Medulla oblongata (tissue), 1 donor: ENCODE data around the gene DNAH14.
"Not testable (repeated sequence)": the region's sequence is repeated elsewhere in the genome, so short reads cannot be mapped to it uniquely, and the experiment has no call there.

Source experiments
- DNase-seq: peaks from one replicate; pipeline ENCODE4 v3.0.0-alpha.2; 2015; ENCODE audit errors: extremely low spot score

The DNAH14 gene

DNA sequence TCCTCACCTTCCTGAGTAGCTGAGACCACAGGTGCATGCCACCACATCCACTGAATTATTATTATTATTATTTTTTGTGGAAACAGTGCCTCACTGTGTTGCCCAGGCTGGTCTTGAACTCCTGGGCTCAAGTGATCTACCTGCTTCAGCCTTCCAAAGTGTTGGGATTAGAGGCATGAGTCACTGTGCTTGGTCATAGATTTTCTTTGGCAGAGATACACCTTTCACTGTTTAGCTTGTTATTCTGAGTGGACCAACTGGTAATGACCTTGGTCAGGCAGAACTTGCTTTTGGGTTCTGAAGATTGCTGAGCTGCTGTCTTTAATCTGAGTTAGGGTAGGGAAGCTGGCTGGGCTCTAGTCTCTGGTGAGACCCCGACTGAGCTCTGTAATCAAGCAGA is 66.8 kb downstream of the DNAH14 start:
- no peak for DNase-seq

DNA sequence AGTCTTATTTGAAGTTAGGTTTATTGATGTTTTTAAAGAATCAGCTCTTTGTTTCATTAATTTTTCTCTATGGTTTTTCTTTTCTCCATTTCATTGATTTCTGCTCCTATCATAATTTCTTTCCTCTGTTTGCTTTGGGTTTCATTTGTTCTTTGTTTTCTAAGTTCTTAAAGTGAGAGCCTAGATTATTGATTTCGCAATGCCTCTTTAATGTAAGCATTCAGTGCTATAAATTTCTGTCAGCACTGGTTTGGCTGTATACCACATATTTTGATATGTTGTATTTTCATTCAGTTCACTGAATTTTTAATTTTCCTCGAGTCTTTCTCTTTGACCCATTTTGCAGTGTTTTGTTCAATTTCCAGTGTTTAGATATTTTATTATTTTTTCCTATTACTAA is 68.7 kb downstream of the DNAH14 start:
- DNase-seq: no peak

DNA sequence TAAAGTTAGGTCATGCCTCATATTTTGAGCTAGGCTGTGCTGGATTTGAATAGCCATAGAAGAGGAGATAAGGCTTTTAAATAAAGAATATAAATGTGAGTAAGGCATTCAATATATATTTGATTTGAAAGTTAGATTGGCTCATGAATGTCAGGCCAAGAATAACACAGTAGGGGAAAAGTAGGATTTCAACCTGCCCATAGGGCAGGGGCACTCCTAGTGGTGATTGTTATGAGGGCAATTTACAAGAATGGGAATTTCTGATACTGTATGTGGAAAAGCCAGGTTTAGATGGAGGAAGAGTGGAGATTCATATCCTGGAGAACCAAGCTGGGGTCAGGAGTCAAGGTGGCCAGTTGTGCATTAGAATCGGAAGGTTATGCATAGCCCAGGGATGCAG is 74.9 kb downstream of the DNAH14 start:
- no peak for DNase-seq

DNA sequence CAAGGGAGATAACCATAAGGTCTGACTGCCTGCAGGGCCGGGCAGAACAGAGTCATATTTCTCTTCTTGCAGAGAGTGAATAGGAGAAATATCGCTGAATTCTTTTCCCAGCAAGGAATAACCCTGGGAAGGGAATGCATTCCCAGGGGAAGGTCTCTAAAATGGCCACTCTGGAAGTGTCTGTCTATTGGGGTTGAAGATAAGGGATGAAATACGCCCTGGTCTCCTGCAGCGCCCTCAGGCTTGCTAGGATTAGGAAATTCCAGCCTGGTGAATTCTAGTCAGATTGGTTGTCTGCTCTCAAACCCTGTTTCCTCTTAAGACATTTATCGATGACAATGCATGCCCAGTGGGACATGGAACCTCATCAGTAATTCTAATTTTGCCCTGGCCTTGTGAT is 76.9 kb downstream of the DNAH14 start:
- not testable (repeated sequence) for DNase-seq

DNA sequence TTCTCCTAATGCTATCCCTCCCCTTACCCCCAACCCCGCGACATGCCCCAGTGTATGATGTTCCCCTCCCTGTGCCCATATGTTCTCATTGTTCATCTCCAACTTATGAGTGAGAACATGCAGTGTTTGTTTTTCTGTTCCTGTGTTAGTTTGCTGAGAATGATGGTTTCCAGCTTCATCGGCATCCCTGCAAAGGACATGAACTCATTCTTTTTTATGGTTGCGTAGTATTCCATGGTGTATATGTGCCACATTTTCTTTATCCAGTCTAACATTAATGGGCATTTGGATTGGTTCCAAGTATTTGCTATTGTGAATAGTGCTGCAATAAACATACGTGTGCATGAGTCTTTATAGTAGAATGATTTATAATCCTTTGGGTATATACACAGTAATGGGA is 78.6 kb downstream of the DNAH14 start:
- not testable (repeated sequence) for DNase-seq

DNA sequence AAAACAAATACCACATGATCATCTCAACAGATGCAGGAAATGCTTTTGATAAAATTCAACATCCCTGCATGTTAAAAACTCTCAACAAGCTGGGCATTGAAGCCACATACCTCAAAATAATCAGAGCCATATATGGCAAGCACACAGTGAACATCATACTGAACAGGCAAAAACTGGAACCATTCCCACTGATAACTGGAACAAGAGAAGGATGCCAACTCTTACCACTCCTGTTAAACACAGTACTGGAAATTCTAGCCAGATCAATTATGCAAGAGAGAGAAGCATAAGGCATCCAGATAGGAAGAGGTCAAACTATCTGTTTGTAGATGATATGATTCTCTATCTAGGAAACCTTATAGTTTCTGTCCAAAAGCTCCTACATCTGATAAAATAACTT is 91.6 kb downstream of the DNAH14 start:
- no peak for DNase-seq

DNA sequence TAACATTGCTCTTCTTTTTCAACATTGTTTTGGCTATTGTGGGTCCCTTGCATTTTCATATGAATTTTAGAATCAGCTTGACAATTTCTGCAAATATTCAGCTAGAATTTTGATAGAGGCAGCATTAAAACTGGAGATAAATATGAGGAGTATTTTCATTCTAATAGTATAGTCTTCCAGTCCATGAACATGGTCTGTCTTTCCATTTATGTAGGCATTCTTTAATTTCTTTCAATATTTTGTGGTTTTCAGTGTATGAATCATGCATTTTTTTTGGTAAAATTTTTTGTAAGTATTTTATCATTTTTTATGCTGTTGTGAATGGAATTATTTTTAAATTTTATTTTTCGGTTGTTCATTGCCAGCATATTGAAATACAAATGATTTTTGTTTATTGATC is 97.2 kb downstream of the DNAH14 start:
- DNase-seq: no peak

DNA sequence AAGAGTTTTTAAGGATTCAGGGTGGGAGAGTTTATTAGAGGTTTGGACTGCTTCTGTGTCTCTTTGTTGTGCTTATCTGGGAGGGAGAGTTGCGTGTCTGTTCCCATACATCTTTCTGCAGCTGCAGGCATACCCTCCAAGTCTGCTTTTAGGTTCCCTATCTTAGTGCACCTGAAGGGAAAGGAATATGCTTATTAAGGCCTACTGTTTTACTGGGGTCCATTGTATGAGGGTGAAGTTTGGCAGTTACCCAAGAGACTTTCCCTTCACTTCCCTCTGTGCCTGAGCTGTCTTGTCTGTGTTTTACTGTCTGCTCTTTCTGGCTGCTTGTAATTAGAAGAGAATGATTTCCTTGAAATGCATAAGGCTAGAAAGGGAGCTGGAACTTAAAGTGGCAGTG is 107.0 kb downstream of the DNAH14 start:
- DNase-seq: not testable (repeated sequence)

DNA sequence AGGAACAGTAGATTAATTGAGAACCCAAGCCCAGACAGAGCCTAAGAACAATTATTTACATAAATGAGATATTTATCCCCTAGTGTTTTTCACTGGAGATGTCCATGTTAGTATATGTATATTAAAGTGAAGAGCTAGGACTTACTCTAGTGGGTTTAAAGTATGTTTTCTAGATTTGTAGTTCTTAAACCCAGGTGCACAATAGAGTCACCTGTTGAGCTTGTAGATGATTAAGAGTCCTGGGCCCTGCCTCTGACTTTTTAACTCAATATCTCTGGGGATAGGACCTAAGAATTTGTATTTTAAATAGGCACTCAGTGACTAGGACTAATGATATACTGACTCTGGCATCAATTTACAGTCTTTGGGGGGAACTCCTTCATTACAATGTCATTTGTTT is 112.8 kb downstream of the DNAH14 start:
- DNase-seq: no peak

DNA sequence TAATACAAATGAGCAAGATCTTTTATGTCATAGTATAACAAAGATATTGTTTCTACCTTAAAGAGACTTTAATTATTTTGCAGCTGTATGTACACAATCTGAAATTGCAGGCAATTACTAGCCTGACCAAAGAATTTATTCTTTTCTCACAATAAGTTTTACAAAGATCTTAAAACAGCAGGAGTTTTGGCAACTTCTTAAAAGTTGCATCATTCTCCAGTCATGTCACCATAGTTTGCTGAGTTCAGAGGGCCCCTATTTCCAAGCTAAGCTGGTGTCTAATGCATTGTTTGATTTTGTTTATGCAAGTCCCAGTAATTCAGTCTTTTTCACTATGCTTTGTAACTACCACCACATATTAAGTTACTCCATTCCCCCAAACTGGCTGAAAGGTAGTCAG is 114.8 kb downstream of the DNAH14 start:
- no peak for DNase-seq

DNA sequence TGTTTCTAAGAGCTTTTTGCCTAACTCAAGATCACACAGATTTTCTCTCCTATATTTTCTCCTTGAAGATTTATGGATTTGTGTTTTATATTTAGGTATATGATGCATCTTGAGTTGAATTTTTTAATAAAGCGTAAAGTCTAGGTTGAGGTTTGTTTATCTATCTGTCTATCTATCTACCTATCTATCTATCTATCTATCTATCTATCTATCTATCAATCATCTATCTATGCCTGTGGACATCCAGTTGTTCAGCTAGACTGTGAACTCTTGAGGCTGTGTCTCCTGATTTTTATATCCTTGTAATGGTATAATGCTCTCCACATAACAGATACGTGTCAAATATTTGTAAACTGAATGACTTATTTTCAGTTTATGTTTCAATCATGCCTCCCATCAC is 120.1 kb downstream of the DNAH14 start:
- no peak for DNase-seq

DNA sequence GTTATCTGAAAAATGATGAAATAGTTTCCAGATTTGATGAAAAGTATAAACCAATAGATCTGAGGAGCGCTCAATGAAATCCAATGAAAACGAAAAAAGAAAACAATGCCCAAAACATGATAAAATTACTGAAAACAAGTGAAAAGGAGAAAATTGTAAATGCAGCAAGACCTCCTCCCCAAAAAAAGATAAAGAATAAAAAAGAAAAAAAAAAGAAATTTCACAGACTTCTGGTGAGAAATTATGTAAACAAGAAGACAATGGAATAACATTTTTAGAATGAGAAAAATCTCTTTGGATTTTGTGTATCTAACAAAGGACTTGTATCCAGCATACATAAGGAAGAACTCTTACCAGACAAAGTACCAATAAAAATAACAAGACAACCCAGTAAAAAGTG is 134.2 kb downstream of the DNAH14 start:
- DNase-seq: no peak

DNA sequence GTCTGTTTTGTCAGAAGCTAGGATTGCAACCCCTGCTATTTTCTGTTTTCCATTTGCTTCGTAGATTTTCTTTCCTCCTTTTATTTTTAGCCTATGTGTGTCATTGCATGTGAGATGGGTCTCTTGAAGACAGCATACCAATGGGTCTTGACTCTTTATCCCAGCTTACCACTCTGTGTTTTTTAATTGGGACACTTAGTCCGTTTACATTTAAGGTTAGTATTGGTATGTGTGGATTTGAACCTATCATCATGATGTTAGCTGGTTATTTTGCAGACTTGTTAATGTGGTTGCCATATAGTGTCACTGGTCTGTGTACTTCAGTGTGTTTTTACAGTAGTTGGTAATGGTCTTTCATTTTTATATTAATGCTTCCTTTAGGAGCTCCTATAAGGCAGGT is 141.5 kb downstream of the DNAH14 start:
- no peak for DNase-seq

DNA sequence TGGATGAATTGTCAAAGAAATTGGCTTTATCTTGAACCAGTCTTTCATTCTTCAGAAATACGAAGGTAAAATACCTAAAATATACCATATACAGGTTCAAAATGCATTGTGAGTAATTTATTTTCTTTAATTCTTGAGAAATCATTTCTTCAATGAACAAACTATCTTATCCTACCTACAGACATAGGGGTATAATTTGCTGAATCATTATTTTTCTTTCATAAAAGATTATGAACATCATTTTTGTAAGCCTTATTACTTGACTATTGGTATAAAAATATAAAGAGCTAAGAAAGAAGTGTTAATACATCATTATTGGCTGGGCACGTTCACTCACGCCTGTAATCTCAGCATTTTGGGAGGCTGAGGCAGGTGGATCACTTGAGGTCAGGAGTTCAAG is 167.7 kb downstream of the DNAH14 start:
- no peak for DNase-seq

DNA sequence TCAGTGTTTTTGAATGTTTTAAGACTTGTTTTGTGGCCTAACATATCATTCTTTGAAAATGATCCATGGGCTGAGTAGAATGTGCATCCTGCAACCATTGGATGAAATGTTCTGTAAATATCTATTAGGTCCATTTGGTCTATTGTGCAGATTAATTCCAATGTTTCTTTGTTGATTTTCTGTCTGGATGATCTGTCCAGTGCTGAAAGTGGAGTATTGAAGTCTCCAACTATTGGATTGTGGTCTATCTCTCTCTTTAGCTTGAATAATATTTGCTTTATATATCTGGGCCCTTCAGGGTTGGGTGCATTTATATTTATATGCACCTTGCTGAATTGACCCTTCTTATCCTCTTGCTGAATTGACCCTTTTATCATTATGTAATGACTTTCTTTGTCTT is 181.5 kb downstream of the DNAH14 start:
- no peak for DNase-seq

DNA sequence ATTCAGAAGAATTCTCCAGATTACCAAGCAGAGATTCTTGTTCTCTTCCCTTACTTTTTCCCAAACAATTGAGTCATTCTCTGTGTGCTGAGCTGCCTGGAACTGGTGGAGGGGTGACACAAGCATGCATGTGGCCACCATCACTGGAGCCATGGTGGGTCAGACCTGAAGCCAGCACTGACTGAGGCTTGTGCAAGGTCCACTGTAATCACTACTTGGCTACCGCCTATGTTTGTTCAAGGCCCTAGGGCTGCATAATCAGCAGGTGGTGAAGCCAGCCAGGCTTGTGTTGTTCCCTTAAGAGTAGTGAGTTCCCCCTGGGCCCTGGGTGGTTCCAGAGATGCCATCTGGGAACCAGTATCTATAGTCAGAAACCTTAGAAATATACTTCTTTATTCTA is 183.8 kb downstream of the DNAH14 start:
- no peak for DNase-seq

DNA sequence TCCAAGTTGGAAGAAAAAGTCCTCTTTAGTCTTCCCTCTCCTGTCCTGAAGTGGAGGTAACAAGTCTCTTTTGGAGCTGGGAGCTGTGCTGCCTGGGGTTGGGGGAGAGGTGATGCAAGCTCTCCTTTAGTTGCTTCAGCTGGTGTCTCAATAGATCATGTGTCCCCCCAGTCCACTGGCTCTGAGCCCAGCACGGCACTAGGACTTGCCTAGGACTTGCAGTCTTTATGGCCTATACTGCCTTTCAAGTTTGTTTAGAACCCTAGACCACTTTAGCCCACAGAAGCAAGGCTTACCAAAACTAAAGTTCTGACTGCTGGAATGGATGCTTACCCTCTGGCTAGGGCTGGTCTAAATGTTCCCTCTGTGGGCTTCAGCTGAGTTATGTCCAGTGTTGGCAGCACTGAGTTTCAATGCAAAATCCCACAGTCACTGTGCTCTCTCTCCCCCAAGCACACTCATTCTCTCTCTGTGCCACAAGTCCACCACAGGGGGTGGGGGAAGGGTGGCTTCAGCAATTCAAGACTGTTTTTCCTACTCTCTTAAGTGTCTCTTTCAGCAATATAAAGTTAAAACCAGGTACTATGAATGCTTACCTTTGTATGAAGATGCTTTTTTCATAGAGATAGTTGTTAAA is 185.0 kb downstream of the DNAH14 start:
- no peak for DNase-seq

DNA sequence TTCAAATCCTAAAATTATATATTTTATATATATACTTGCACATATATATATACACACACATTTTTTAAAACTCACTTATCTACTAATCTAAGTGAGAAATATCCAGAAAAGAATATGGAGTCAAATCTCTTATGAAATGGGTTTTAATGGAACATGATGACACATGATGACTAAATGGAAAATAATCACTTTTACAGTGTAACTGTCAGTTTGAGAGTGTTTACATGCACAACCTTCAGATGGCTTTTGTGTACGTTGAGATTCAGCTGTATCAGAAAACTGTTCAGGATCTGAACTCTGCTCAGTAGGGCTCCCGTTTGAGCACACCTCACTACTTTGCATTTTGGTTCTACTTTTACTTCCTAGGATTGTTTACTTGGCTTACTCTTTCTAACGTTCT is 189.8 kb downstream of the DNAH14 start:
- no peak for DNase-seq

DNA sequence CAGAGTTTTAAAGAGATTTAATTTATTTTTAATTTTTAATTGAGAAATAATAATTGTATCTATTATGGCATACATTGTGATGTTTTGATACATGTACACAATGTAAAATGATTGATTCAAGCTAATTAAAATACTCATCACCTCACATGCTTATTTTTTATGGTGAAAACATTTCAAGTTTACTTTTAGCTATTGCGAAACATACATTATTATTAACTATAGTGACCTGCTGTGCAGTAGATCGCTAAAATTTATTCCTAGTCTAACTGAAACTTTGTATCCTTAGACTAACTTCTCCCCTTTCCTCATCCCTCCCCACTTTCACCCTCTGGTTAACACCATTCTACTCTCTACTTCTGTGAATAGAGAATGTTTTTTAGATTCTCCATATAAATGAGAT is 191.6 kb downstream of the DNAH14 start:
- no peak for DNase-seq

DNA sequence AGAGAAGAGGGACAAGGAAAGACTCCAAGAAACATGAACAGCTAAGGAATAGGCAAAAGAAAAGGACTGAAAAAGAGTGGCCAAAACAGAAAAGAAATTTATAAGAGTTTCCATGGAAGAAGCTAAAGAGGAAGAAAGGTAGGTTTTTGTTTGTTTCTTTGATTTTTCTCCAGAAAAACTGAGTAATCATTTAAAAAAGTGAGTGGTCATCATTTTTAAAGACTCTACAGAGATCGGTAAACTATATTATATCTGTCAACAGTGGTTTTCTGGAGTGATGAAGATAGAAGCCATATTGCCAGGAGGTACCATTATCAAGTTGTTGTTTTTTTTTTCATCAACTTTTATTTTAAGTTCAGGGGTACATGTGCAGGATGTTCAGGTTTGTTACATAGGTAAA is 202.4 kb downstream of the DNAH14 start:
- DNase-seq: no peak

DNA sequence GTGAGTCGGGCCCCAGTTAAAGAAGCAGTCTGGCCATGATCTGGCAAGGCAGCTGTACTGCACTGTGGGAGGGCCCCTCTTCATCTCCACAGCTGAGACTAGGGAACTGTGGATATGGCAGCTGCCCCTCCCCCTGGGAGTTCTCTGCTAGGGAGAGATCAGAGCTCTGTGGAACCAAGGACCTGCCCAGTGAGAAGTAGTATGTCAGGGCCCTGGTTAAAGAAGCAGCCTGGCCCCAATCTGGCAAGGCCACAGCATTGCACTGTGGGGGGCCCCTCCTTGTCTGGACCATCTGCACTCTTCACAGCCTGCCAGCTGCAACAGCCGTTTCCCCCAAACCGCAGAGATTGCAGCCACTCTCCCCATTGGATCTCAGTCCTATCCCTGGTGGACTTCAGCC is 208.5 kb downstream of the DNAH14 start:
- DNase-seq: no peak

DNA sequence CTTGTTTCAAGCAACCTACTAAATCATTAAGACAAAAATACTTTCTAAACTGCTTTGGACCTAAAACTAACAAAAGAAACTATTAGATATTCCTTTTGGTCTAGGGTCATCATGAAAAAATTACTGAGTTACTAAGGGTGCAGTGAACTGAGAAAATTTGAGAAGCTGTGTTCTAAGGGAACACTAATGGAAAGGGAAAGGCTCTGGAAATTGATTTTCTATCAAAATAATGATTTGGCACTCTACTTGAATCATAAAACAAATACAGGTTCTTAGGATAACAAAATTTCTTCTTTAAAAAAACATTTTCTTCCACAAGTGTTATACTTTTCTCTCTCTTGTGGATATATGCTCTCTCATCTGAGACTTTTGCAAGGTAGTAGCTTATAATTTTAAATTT is 213.5 kb downstream of the DNAH14 start:
- no peak for DNase-seq

DNA sequence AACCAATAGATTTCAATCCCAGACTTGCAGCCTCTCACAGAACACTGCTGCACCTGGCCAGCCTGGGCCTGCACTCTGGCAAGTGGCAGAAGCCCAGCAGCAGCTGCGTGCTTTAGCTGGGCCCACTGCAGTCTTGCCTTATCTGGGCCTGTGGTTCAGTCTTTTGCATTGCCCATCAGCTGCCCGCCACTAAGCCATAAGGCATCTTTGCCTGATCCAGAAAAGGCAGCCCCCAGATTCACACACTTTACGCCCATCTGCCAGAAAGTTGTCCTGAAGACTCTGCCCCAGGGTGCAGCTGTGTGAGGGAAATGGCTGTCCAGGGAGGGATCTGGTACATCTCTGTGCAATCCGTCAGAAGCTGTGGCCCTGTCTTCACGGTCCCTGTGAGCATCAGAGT is 217.0 kb downstream of the DNAH14 start:
- no peak for DNase-seq

DNA sequence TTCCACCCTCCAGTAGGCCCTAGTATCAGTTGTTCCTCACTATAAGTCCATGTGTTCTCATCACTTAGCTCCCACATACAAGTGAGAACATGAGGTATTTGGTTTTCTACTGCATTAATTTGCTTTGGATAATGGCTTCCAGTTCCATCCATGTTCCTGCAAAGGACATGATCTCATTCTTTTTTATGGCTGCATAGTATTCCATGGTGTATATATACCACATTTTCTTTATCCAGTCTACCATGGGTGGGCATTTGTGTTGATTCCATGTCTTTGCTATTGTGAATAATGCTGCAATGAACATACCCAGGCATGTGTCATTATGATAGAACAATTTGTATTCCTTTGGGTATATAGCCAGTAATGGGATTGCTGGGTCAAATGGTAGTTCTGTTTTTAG is 218.3 kb downstream of the DNAH14 start:
- DNase-seq: not testable (repeated sequence)

DNA sequence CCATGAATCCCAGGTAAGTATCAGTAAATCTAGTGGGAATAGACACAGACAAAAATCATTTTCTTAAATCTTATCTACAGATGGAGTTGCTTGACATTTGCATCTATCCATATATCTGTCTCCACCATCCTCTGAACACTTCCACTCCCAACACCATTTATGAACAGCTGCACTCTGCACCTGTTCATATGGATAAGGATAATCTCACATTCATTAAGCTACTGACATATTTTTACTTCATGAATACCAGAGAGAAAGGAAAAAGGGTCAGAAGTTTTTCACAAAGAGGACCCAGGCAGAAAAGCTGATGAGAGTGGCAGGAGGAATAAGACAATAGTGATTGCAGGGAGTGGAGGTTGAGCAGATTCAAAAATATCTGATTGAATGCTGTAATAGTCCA is 222.6 kb downstream of the DNAH14 start:
- no peak for DNase-seq
